GM23338 (cell line): Measurements from ENCODE around the gene ZHX3. TPM values are rescaled to one million over a fixed set of nuclear protein-coding genes. Genes with fewer than 3 reads are reported as not detected.

Experiments used
- ATAC-seq: fragments of 200-7000 bp; cut with Tn5 transposase; 3 replicates; pipeline ENCODE4 v1.9.1; 2020
- DNase-seq: peaks from one replicate; pipeline ENCODE4 v3.0.0-alpha.2; 2015; ENCODE audit warnings: low spot score
- H2AFZ ChIP-seq: fragments of 200-600 bp; sonication (generic); 2 replicates; pipeline ENCODE4 v1.8.0; 2016; ENCODE audit warnings: antibody characterized with exemption, mild to moderate bottlenecking, moderate library complexity
- H3F3A ChIP-seq: fragments of 200-600 bp; sonication (generic); replicated peaks from 2 replicates; pipeline ENCODE4 v1.8.0; 2017; ENCODE audit warnings: antibody characterized with exemption, mixed run types, low read depth
- H3K27ac ChIP-seq: fragments of 200-600 bp; sonication (generic); 2 replicates; pipeline ENCODE4 v1.6.1; 2016; ENCODE audit warnings: low read depth
- H3K27me3 ChIP-seq: fragments of 200-600 bp; sonication (generic); 2 replicates; pipeline ENCODE4 v1.8.0; 2016; ENCODE audit warnings: mild to moderate bottlenecking, mixed run types, moderate library complexity; ENCODE audit not compliant: insufficient read depth
- H3K36me3 ChIP-seq: fragments of 200-600 bp; sonication (generic); 2 replicates; pipeline ENCODE4 v1.8.0; 2016; ENCODE audit warnings: mild to moderate bottlenecking; ENCODE audit not compliant: insufficient read depth
- H3K4me1 ChIP-seq: fragments of 200-600 bp; sonication (generic); 2 replicates; pipeline ENCODE4 v1.8.0; 2016; ENCODE audit warnings: mild to moderate bottlenecking, moderate library complexity; ENCODE audit not compliant: insufficient read depth
- H3K4me2 ChIP-seq: fragments of 200-600 bp; sonication (generic); 2 replicates; pipeline ENCODE4 v1.7.1; 2017; ENCODE audit warnings: mixed run types
- H3K4me3 ChIP-seq: fragments of 200-600 bp; sonication (generic); 2 replicates; pipeline ENCODE4 v1.6.1; 2016; ENCODE audit warnings: mixed run types
- H3K79me2 ChIP-seq: fragments of 200-600 bp; sonication (generic); replicated peaks from 2 replicates; pipeline ENCODE4 v1.8.0; 2017; ENCODE audit warnings: mild to moderate bottlenecking; ENCODE audit not compliant: insufficient read depth
- H3K9me2 ChIP-seq: fragments of 200-600 bp; sonication (generic); 2 replicates; pipeline ENCODE4 v1.8.0; 2017; ENCODE audit not compliant: insufficient read depth
- H4K20me1 ChIP-seq: fragments of 200-600 bp; sonication (generic); replicated peaks from 2 replicates; pipeline ENCODE4 v1.8.0; 2017; ENCODE audit warnings: mild to moderate bottlenecking; ENCODE audit not compliant: insufficient read depth
- H3K27ac Mint-ChIP-seq: 2 replicates; pipeline ENCODE4 v1.8.0; 2020; ENCODE audit warnings: inconsistent platforms, mild to moderate bottlenecking, moderate library complexity, mixed read lengths
- H3K27me3 Mint-ChIP-seq: 3 replicates; pipeline ENCODE4 v1.8.0; 2022; ENCODE audit warnings: low read depth, mild to moderate bottlenecking, moderate library complexity, mixed read lengths, inconsistent platforms; ENCODE audit not compliant: insufficient read depth, poor library complexity
- H3K36me3 Mint-ChIP-seq: 3 replicates; pipeline ENCODE4 v1.8.0; 2021; ENCODE audit warnings: low read depth, mild to moderate bottlenecking, inconsistent platforms, moderate library complexity, mixed read lengths
- H3K4me1 Mint-ChIP-seq: 3 replicates; pipeline ENCODE4 v1.8.0; 2020; ENCODE audit warnings: mild to moderate bottlenecking, inconsistent platforms, mixed read lengths
- H3K4me3 Mint-ChIP-seq: 3 replicates; pipeline ENCODE4 v1.8.0; 2021; ENCODE audit warnings: moderate library complexity, mild to moderate bottlenecking, inconsistent platforms, mixed read lengths
- H3K9me3 Mint-ChIP-seq: 3 replicates; pipeline ENCODE4 v1.8.0; 2020; ENCODE audit warnings: moderate library complexity, mild to moderate bottlenecking, inconsistent platforms, mixed read lengths
- CREB1 ChIP-seq: fragments of 250-450 bp; sonication (Bioruptor Pico); IDR thresholded peaks from 2 replicates; pipeline ENCODE4 v1.5.0; 2020; ENCODE audit warnings: low read depth, mild to moderate bottlenecking, moderate library complexity
- CTCF ChIP-seq, 2 experiments: fragments of 200-600 bp in 1 of 2; sonication (generic) in 1 of 2; conservative IDR thresholded peaks; 2 replicates each; pipeline versions ENCODE4 v1.5.1 to v1.6.1; 2016 to 2017; ENCODE audit warnings: antibody characterized with exemption in 2 of 2, low read depth in 2 of 2, mild to moderate bottlenecking in 2 of 2, moderate library complexity in 1 of 2
- ETS1 ChIP-seq: IDR thresholded peaks from 2 replicates; pipeline ENCODE4 v1.6.1; 2016; ENCODE audit warnings: antibody characterized with exemption
- EZH2 ChIP-seq: fragments of 200-600 bp; sonication (generic); IDR thresholded peaks from one replicate; pipeline ENCODE4 v1.8.0; 2017; ENCODE audit warnings: antibody characterized with exemption, mild to moderate bottlenecking, low read depth; ENCODE audit not compliant: unreplicated experiment
- EZH2phosphoT487 ChIP-seq: fragments of 200-600 bp; sonication (generic); IDR thresholded peaks from one replicate; pipeline ENCODE4 v1.8.1; 2018; ENCODE audit warnings: antibody characterized with exemption; ENCODE audit not compliant: unreplicated experiment
- JUNB ChIP-seq: IDR thresholded peaks from one replicate; pipeline ENCODE4 v1.6.1; 2016; ENCODE audit warnings: antibody characterized with exemption; ENCODE audit not compliant: unreplicated experiment
- NANOG ChIP-seq: IDR thresholded peaks from 2 replicates; pipeline ENCODE4 v1.6.1; 2016; ENCODE audit warnings: antibody characterized with exemption, borderline replicate concordance
- POLR2AphosphoS5 ChIP-seq: IDR thresholded peaks from 2 replicates; pipeline ENCODE4 v1.6.1; 2016; ENCODE audit warnings: antibody characterized with exemption, low read depth
- REST ChIP-seq: IDR thresholded peaks from one replicate; pipeline ENCODE4 v1.6.1; 2018; ENCODE audit warnings: antibody characterized with exemption; ENCODE audit not compliant: unreplicated experiment
- STAT1 ChIP-seq: IDR thresholded peaks from one replicate; pipeline ENCODE4 v1.6.1; 2016; ENCODE audit warnings: antibody characterized with exemption; ENCODE audit not compliant: unreplicated experiment
- ZNF114 ChIP-seq: fragments of 250-450 bp; sonication (Bioruptor Pico); IDR thresholded peaks from 2 replicates; pipeline ENCODE4 v1.5.0; 2020; ENCODE audit warnings: mild to moderate bottlenecking, moderate library complexity
- ZNF331 ChIP-seq: fragments of 250-450 bp; sonication (Bioruptor Pico); IDR thresholded peaks from 2 replicates; pipeline ENCODE4 v1.5.0; 2020; ENCODE audit warnings: low read depth, mild to moderate bottlenecking, moderate library complexity
- ZNF462 ChIP-seq: fragments of 250-450 bp; sonication (Bioruptor Pico); IDR thresholded peaks from 2 replicates; pipeline ENCODE4 v1.5.0; 2020; ENCODE audit warnings: mild to moderate bottlenecking, moderate library complexity
- polyA plus RNA-seq: library from polyadenylated mRNA; unstranded; fragments of >200 nt; fragmentation: Nextera tagmentation; extraction: Ambion mirVana; gene quantifications from 2 replicates; pipeline ENCODE4 v1.2.1, GENCODE V29; 2016
- total RNA-seq: library from RNA; depleted of rRNA; stranded (reverse); fragments of >200 nt; shearing (Covaris generic); gene quantifications from 2 replicates; pipeline ENCODE4 v1.2.3, GENCODE V29; 2014

ZHX3 gene
- total and polyA plus RNA-seq, 2 experiments from 2014 or later, result 1.7 to 2.8 TPM

GRCh38 chr20:41287327-41287726, 30.2 kb downstream of the ZHX3 start:
- H3K9me3 Mint-ChIP-seq, result peaks cover 16% of the 10 kb centered on the region
- Histone ChIP-seq H3K27me3 (no peaks in the 10 kb centered on the region), H3K9me2 (peaks cover 4% of the 10 kb centered on the region; the same call in 1 of the 2 replicates), H4K20me1 (no peaks in the 10 kb centered on the region), H3K4me1 (no peaks in the 10 kb centered on the region), H3K36me3 (no peaks in the 10 kb centered on the region), H3K79me2 (no peaks in the 10 kb centered on the region), H3K4me2 (no peak overlapping the region), H3K4me3 (no peak overlapping the region), H2AFZ (no peak overlapping the region), H3F3A (no peaks in the 10 kb centered on the region), H3K27ac (no peak overlapping the region)
- ATAC-seq (no peak), DNase-seq (no peak)
- H3K27ac Mint-ChIP-seq, result no peak overlapping the region
- H3K36me3 Mint-ChIP-seq, result 0 out of 3 replicates have a peak, but pooled peaks cover 5% of the 10 kb centered on the region
- H3K4me3 Mint-ChIP-seq, result no peak overlapping the region
- TF ChIP-seq POLR2AphosphoS5 (no peak), ZNF114 (no peak), JUNB (no peak), CREB1 (no peak), CTCF (conservative IDR thresholded peaks at IDR 0.05; ENCODE audit: low read depth in 2 of 2) (no peak), REST (no peak), EZH2phosphoT487 (no peak), ZNF331 (CRISPR knock-in tag) (no peak), EZH2 (no peak), ZNF462 (CRISPR knock-in tag) (no peak), NANOG (no peak), ETS1 (no peak), STAT1 (no peak)
- H3K27me3 Mint-ChIP-seq, result no peaks in the 10 kb centered on the region
- no peaks in the 10 kb centered on the region for H3K4me1 Mint-ChIP-seq
